WTC11 (cell line): ENCODE data around the gene TECR. TPM values are rescaled to one million over a fixed set of nuclear protein-coding genes. Genes with fewer than 3 reads are reported as not detected.
A peak's percentile ranks its signal among the peaks of the same experiment; 100 is the strongest.

ENCODE experiments used
- ATAC-seq: fragments of 200-7000 bp; cut with Tn5 transposase; 2 replicates; pipeline ENCODE4 v1.10.0; 2021; ENCODE audit warnings: mild to moderate bottlenecking, moderate library complexity
- CTCF ChIA-PET: fragments of 300-600 bp; sonication (Branson Sonifier 250); formaldehyde crosslinking; loops from one replicate; lab custom pipeline; 2021; ENCODE audit warnings: antibody characterized with exemption; lab: Charles Lee
- POLR2A ChIA-PET: fragments of 350-600 bp; sonication (Branson Sonifier 250); formaldehyde crosslinking; loops from one replicate; lab custom pipeline; 2021; ENCODE audit warnings: antibody characterized with exemption; lab: Charles Lee
- DNase-seq: peaks from one replicate; pipeline ENCODE4 v3.0.0; 2021; ENCODE audit warnings: low spot score
- H3K27ac Mint-ChIP-seq: 2 replicates; pipeline ENCODE4 v1.8.0; 2021; ENCODE audit warnings: mixed read lengths
- H3K27me3 Mint-ChIP-seq: 2 replicates; pipeline ENCODE4 v1.8.0; 2021; ENCODE audit warnings: low read depth, mild to moderate bottlenecking, moderate library complexity, mixed read lengths
- H3K36me3 Mint-ChIP-seq: 2 replicates; pipeline ENCODE4 v1.8.0; 2021; ENCODE audit warnings: mixed read lengths
- H3K4me1 Mint-ChIP-seq: 2 replicates; pipeline ENCODE4 v1.8.0; 2022; ENCODE audit warnings: mixed read lengths
- H3K4me3 Mint-ChIP-seq: 2 replicates; pipeline ENCODE4 v1.8.0; 2021; ENCODE audit warnings: mild to moderate bottlenecking, moderate library complexity, mixed read lengths
- H3K9me3 Mint-ChIP-seq: 2 replicates; pipeline ENCODE4 v1.8.0; 2021; ENCODE audit warnings: mixed read lengths
- ATF6 ChIP-seq: sonication (generic); formaldehyde crosslinking; IDR thresholded peaks from 2 replicates; pipeline ENCODE4 v1.8.1; 2023; ENCODE audit warnings: mild to moderate bottlenecking, missing genetic modification reagents
- E2F1 ChIP-seq: sonication (generic); formaldehyde crosslinking; IDR thresholded peaks from 2 replicates; pipeline ENCODE4 v1.8.0; 2022; ENCODE audit warnings: mild to moderate bottlenecking, missing genetic modification reagents
- EMX1 ChIP-seq: fragments of 250-450 bp; sonication (Bioruptor Pico); IDR thresholded peaks from 2 replicates; pipeline ENCODE4 v1.8.0; 2021; ENCODE audit warnings: mild to moderate bottlenecking
- FOXJ3 ChIP-seq: sonication (generic); formaldehyde crosslinking; IDR thresholded peaks from 2 replicates; pipeline ENCODE4 v1.9.0; 2021; ENCODE audit warnings: missing genetic modification reagents, mild to moderate bottlenecking, borderline replicate concordance
- FOXK1 ChIP-seq: sonication (generic); formaldehyde crosslinking; IDR thresholded peaks from 2 replicates; pipeline ENCODE4 v1.8.0; 2022; ENCODE audit warnings: mild to moderate bottlenecking, moderate library complexity, missing genetic modification reagents
- FOXP4 ChIP-seq: sonication (generic); formaldehyde crosslinking; IDR thresholded peaks from 2 replicates; pipeline ENCODE4 v1.8.0; 2022; ENCODE audit warnings: mild to moderate bottlenecking, missing genetic modification reagents
- IRF1 ChIP-seq: sonication (generic); formaldehyde crosslinking; IDR thresholded peaks from 2 replicates; pipeline ENCODE4 v1.8.0; 2023; ENCODE audit warnings: missing genetic modification reagents
- IRF2 ChIP-seq: sonication (generic); formaldehyde crosslinking; IDR thresholded peaks from 2 replicates; pipeline ENCODE4 v1.8.0; 2022; ENCODE audit warnings: low read depth, missing genetic modification reagents, borderline replicate concordance
- NR2C2 ChIP-seq: sonication (generic); formaldehyde crosslinking; IDR thresholded peaks from 2 replicates; pipeline ENCODE4 v1.8.0; 2022; ENCODE audit warnings: mild to moderate bottlenecking, missing genetic modification reagents
- RELA ChIP-seq: sonication (generic); formaldehyde crosslinking; IDR thresholded peaks from 2 replicates; pipeline ENCODE4 v1.8.1; 2022; ENCODE audit warnings: missing genetic modification reagents, mild to moderate bottlenecking, borderline replicate concordance
- SMAD3 ChIP-seq: sonication (generic); formaldehyde crosslinking; IDR thresholded peaks from 2 replicates; pipeline ENCODE4 v1.8.0; 2022; ENCODE audit warnings: missing genetic modification reagents, mild to moderate bottlenecking, borderline replicate concordance
- SMAD4 ChIP-seq: sonication (generic); formaldehyde crosslinking; IDR thresholded peaks from 2 replicates; pipeline ENCODE4 v1.8.0; 2022; ENCODE audit warnings: mild to moderate bottlenecking, missing genetic modification reagents
- SP1 ChIP-seq: sonication (generic); formaldehyde crosslinking; conservative IDR thresholded peaks from 2 replicates; pipeline ENCODE4 v1.8.1; 2022; ENCODE audit warnings: missing genetic modification reagents
- TEAD4 ChIP-seq: sonication (generic); formaldehyde crosslinking; IDR thresholded peaks from 2 replicates; pipeline ENCODE4 v1.8.0; 2022; ENCODE audit warnings: mild to moderate bottlenecking, missing genetic modification reagents
- USF2 ChIP-seq: sonication (generic); formaldehyde crosslinking; IDR thresholded peaks from 2 replicates; pipeline ENCODE4 v1.8.1; 2023; ENCODE audit warnings: mild to moderate bottlenecking, missing genetic modification reagents, moderate library complexity
- ZBTB21 ChIP-seq: sonication (generic); formaldehyde crosslinking; IDR thresholded peaks from 2 replicates; pipeline ENCODE4 v1.8.1; 2023; ENCODE audit warnings: mild to moderate bottlenecking, missing genetic modification reagents, borderline replicate concordance
- ZNF121 ChIP-seq: sonication (generic); formaldehyde crosslinking; IDR thresholded peaks from 2 replicates; pipeline ENCODE4 v1.8.0; 2023; ENCODE audit warnings: missing genetic modification reagents
- ZNF232 ChIP-seq: sonication (generic); formaldehyde crosslinking; IDR thresholded peaks from 2 replicates; pipeline ENCODE4 v1.8.0; 2022; ENCODE audit warnings: mild to moderate bottlenecking, missing genetic modification reagents
- ZNF281 ChIP-seq: sonication (generic); formaldehyde crosslinking; IDR thresholded peaks from 2 replicates; pipeline ENCODE4 v1.8.0; 2023; ENCODE audit warnings: mild to moderate bottlenecking, missing genetic modification reagents
- total RNA-seq: library from RNA; stranded (reverse); gene quantifications from 3 replicates; pipeline ENCODE4 v1.2.3, GENCODE V29; 2021
- TF ChIP-seq, protein P1 (sequence below): sonication (generic); formaldehyde crosslinking; IDR thresholded peaks from 2 replicates; pipeline ENCODE4 v1.8.1; 2022; ENCODE audit warnings: missing genetic modification reagents, borderline replicate concordance
- TF ChIP-seq, protein P2 (sequence below): sonication (generic); formaldehyde crosslinking; IDR thresholded peaks from 2 replicates; pipeline ENCODE4 v1.8.1; 2023; ENCODE audit warnings: mild to moderate bottlenecking, missing genetic modification reagents, moderate library complexity

Gene TECR
- total RNA-seq, 1 experiment from 2014 or later: 161 TPM

- DNase-seq: no peak
- H3K27ac Mint-ChIP-seq: peak overlapping the region; percentile 74; the same call in 1 of the 2 replicates
- no peaks in the 10 kb centered on the region for H3K27me3 Mint-ChIP-seq
- no peaks in the 10 kb centered on the region for H3K9me3 Mint-ChIP-seq
- peaks cover 25% of the 10 kb centered on the region for H3K36me3 Mint-ChIP-seq
- ATAC-seq: no peak
- TF ChIP-seq ZNF232 (0 out of 2 replicates have a peak, but pooled peaks have one; percentile 12), IRF2 (CRISPR knock-in tag) (no peak), ATF6 (CRISPR knock-in tag) (no peak)
- peaks cover 27% of the 10 kb centered on the region for H3K4me1 Mint-ChIP-seq
- CTCF ChIA-PET: interaction anchor here (0.9 to 3.8 kb wide), 7 partner anchors 12 to 45 kb away, joined by 3 to 34 read pairs (median 9); partner anchors contain the start of gene GIPC1
- POLR2A ChIA-PET: interaction anchor here (1.1 to 1.5 kb wide), 5 partner anchors 13 to 39 kb away, joined by 3 to 6 read pairs (median 4); partner anchors contain the start of gene GIPC1
- H3K4me3 Mint-ChIP-seq: peak overlapping the region; percentile 92
Observed at GRCh38 chr19:14517446-14517839, 12.0 kb upstream of the TECR start.

- H3K27ac Mint-ChIP-seq: peak within 1 kb of the TSS; percentile 94
- peak within 1 kb of the TSS; percentile 92 for H3K4me3 Mint-ChIP-seq
- H3K27me3 Mint-ChIP-seq: no peaks in the 10 kb centered on the region
- CTCF ChIA-PET: interaction anchor here (0.6 to 3.8 kb wide), 12 partner anchors 8 to 112 kb away, joined by 3 to 34 read pairs (median 6); partner anchors contain the start of gene GIPC1
- DNase-seq: peak; percentile 58
- H3K4me1 Mint-ChIP-seq: peaks cover 27% of the 10 kb centered on the region
- peaks cover 25% of the 10 kb centered on the region for H3K36me3 Mint-ChIP-seq
- POLR2A ChIA-PET: interaction anchor here (0.5 to 1.5 kb wide), 14 partner anchors 10 to 706 kb away, joined by 3 to 6 read pairs (median 4); partner anchors contain the start of genes GIPC1 and NDUFB7
- no peaks in the 10 kb centered on the region for H3K9me3 Mint-ChIP-seq
- peak; percentile 77 for ATAC-seq
- TF ChIP-seq ZBTB21 (no peak), FOXP4 (CRISPR knock-in tag) (peak; percentile 63; the same call in 1 of the 2 replicates), NR2C2 (CRISPR knock-in tag) (no peak), USF2 (no peak), EMX1 (CRISPR knock-in tag) (0 out of 2 replicates have a peak, but pooled peaks have one; percentile 53), SP1 (CRISPR knock-in tag) (no peak), FOXJ3 (CRISPR knock-in tag) (no peak), SMAD4 (CRISPR knock-in tag) (0 out of 2 replicates have a peak, but pooled peaks have one; percentile 57), TEAD4 (CRISPR knock-in tag) (0 out of 2 replicates have a peak, but pooled peaks have one; percentile 46), ZNF281 (CRISPR knock-in tag) (no peak), RELA (CRISPR knock-in tag) (no peak), SMAD3 (no peak; the same call in 1 of the 2 replicates), E2F1 (CRISPR knock-in tag) (no peak), ZNF121 (CRISPR knock-in tag) (no peak), IRF1 (CRISPR knock-in tag) (no peak), FOXK1 (CRISPR knock-in tag) (peak; percentile 55; the same call in 1 of the 2 replicates)
- TF ChIP-seq, protein P1, sequence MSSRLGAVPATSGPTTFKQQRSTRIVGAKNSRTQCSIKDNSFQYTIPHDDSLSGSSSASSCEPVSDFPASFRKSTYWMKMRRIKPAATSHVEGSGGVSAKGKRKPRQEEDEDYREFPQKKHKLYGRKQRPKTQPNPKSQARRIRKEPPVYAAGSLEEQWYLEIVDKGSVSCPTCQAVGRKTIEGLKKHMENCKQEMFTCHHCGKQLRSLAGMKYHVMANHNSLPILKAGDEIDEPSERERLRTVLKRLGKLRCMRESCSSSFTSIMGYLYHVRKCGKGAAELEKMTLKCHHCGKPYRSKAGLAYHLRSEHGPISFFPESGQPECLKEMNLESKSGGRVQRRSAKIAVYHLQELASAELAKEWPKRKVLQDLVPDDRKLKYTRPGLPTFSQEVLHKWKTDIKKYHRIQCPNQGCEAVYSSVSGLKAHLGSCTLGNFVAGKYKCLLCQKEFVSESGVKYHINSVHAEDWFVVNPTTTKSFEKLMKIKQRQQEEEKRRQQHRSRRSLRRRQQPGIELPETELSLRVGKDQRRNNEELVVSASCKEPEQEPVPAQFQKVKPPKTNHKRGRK (CRISPR knock-in tag): no peak
- TF ChIP-seq, protein P2, sequence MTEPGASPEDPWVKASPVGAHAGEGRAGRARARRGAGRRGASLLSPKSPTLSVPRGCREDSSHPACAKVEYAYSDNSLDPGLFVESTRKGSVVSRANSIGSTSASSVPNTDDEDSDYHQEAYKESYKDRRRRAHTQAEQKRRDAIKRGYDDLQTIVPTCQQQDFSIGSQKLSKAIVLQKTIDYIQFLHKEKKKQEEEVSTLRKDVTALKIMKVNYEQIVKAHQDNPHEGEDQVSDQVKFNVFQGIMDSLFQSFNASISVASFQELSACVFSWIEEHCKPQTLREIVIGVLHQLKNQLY (CRISPR knock-in tag): peak; percentile 86; the same call in 1 of the 2 replicates
Observed at GRCh38 chr19:14517840-14518505, 11.4 kb upstream of the TECR start, which contains the start of gene DNAJB1. Gene DNAJB1, minus strand, starts transcription at chr19:14518397. Its CDS starts 48 bp downstream, at chr19:14518349.
